ENCODE results near the gene MMP11. TPM values are rescaled to one million over a fixed set of nuclear protein-coding genes. Genes with fewer than 3 reads are reported as not detected.

Gene MMP11
- total RNA-seq, 1 donor from 2014 or later = 0.70 TPM

GRCh38 chr22:23828800-23829680 lies 56.4 kb downstream of the MMP11 start:
- peaks cover 39% of the 10 kb centered on the region for H3K36me3 Mint-ChIP-seq (ENCODE audit: low read depth)
- H3K27ac Mint-ChIP-seq = peak overlapping the region; percentile 65

GRCh38 chr22:23829845-23830372 lies 57.3 kb downstream of the MMP11 start:
- no peak for DNase-seq
- Mint-ChIP-seq H3K27me3 (no peaks in the 10 kb centered on the region), H3K4me1 (peaks cover 16% of the 10 kb centered on the region), H3K9me3 (no peaks in the 10 kb centered on the region), H3K27ac (peak overlapping the region; percentile 2), H3K4me3 (no peak overlapping the region), H3K36me3 (ENCODE audit: low read depth) (peaks cover 35% of the 10 kb centered on the region)
- intact Hi-C loops (cut with micrococcal nuclease) = loop anchor here (10.0 kb wide), 1 partner anchor 115 kb away; no protein-coding TSS in a partner anchor

More at GRCh38 chr22:23828800-23829680, 56.4 kb downstream of the MMP11 start:
- Mint-ChIP-seq H3K9me3 (no peaks in the 10 kb centered on the region), H3K27me3 (no peaks in the 10 kb centered on the region), H3K4me1 (peaks cover 16% of the 10 kb centered on the region), H3K4me3 (no peak overlapping the region)
- intact Hi-C loops (cut with micrococcal nuclease) = no loop called here
- DNase-seq = no peak

GRCh38 chr22:23831261-23831660 lies 58.6 kb downstream of the MMP11 start:
- no peak overlapping the region for H3K4me3 Mint-ChIP-seq
- intact Hi-C loops (cut with micrococcal nuclease) = loop anchor here (10.0 kb wide), 1 partner anchor 116 kb away; no protein-coding TSS in a partner anchor
- peaks cover 8% of the 10 kb centered on the region for H3K4me1 Mint-ChIP-seq
- no peak for DNase-seq
- H3K27me3 Mint-ChIP-seq = no peaks in the 10 kb centered on the region
- H3K36me3 Mint-ChIP-seq (ENCODE audit: low read depth) = peaks cover 30% of the 10 kb centered on the region
- H3K27ac Mint-ChIP-seq = no peak overlapping the region
- H3K9me3 Mint-ChIP-seq = no peaks in the 10 kb centered on the region

GRCh38 chr22:23831781-23832180 lies 59.1 kb downstream of the MMP11 start:
- intact Hi-C loops (cut with micrococcal nuclease) = loop anchor here (10.0 kb wide), 1 partner anchor 117 kb away; no protein-coding TSS in a partner anchor
- no peaks in the 10 kb centered on the region for H3K27me3 Mint-ChIP-seq
- no peaks in the 10 kb centered on the region for H3K9me3 Mint-ChIP-seq
- H3K4me1 Mint-ChIP-seq = peaks cover 5% of the 10 kb centered on the region
- H3K4me3 Mint-ChIP-seq = no peak overlapping the region
- H3K27ac Mint-ChIP-seq = no peak overlapping the region
- DNase-seq = no peak
- H3K36me3 Mint-ChIP-seq (ENCODE audit: low read depth) = peaks cover 30% of the 10 kb centered on the region

- intact Hi-C loops (cut with micrococcal nuclease) = loop anchor here (10.0 kb wide), 1 partner anchor 118 kb away; no protein-coding TSS in a partner anchor
- peaks cover 27% of the 10 kb centered on the region for H3K36me3 Mint-ChIP-seq (ENCODE audit: low read depth)
- no peak overlapping the region for H3K4me3 Mint-ChIP-seq
- H3K27me3 Mint-ChIP-seq = no peaks in the 10 kb centered on the region
- no peaks in the 10 kb centered on the region for H3K9me3 Mint-ChIP-seq
- no peak overlapping the region for H3K27ac Mint-ChIP-seq
- H3K4me1 Mint-ChIP-seq = peaks cover 7% of the 10 kb centered on the region
- no peak for DNase-seq
Observed at GRCh38 chr22:23832226-23833016, 59.8 kb downstream of the MMP11 start.

GRCh38 chr22:23833017-23833751 lies 60.5 kb downstream of the MMP11 start:
- H3K4me1 Mint-ChIP-seq = peaks cover 12% of the 10 kb centered on the region
- intact Hi-C loops (cut with micrococcal nuclease) = loop anchor here (10.0 kb wide), 1 partner anchor 118 kb away; no protein-coding TSS in a partner anchor
- no peak overlapping the region for H3K4me3 Mint-ChIP-seq

More at GRCh38 chr22:23833017-23833751, 60.5 kb downstream of the MMP11 start:
- H3K9me3 Mint-ChIP-seq = no peaks in the 10 kb centered on the region
- no peak for DNase-seq
- peaks cover 25% of the 10 kb centered on the region for H3K36me3 Mint-ChIP-seq (ENCODE audit: low read depth)
- H3K27ac Mint-ChIP-seq = no peak overlapping the region
- no peaks in the 10 kb centered on the region for H3K27me3 Mint-ChIP-seq

Other genes with a start within 250 kb of the MMP11 start
- gene IGLL1, start 192.6 kb upstream of the MMP11 start, total RNA-seq = not detected in 2 replicates
- 0.24 and 0.61 TPM in 2 replicates for gene DRICH1, start 140.5 kb upstream of the MMP11 start, total RNA-seq
- gene RGL4, start 81.8 kb upstream of the MMP11 start, total RNA-seq = 6.9 TPM in 2 replicates
- gene ZNF70, start 21.7 kb upstream of the MMP11 start, total RNA-seq = 2.5 and 2.6 TPM in 2 replicates
- not detected in 2 replicates for gene VPREB3, start 18.4 kb upstream of the MMP11 start, total RNA-seq
- gene C22orf15, start 9.9 kb upstream of the MMP11 start, total RNA-seq = 0.16 and 0.19 TPM in 2 replicates
- gene CHCHD10, start 4.9 kb upstream of the MMP11 start, total RNA-seq = 122 and 126 TPM in 2 replicates
- 89.9 and 92.2 TPM in 2 replicates for gene SMARCB1, start 14.1 kb downstream of the MMP11 start, total RNA-seq
- 13.4 and 14.8 TPM in 2 replicates for gene DERL3, start 66.2 kb downstream of the MMP11 start, total RNA-seq
- 8.0 and 9.3 TPM in 2 replicates for gene SLC2A11, start 85.0 kb downstream of the MMP11 start, total RNA-seq
- gene MIF, start 121.5 kb downstream of the MMP11 start, total RNA-seq = 1,352 and 1,382 TPM in 2 replicates
- gene GSTT2B, start 188.3 kb downstream of the MMP11 start, total RNA-seq = 0.36 TPM in 1 of 2 replicates, not detected in the other
- 5.0 TPM in 2 replicates for gene DDTL, start 194.0 kb downstream of the MMP11 start, total RNA-seq
- gene DDT, start 201.6 kb downstream of the MMP11 start, total RNA-seq = 106 and 108 TPM in 2 replicates
- 0.42 TPM in 1 of 2 replicates, not detected in the other for gene GSTT2, start 207.3 kb downstream of the MMP11 start, total RNA-seq
- gene GSTT4, start 232.6 kb downstream of the MMP11 start, total RNA-seq = not detected in 2 replicates
- 100 and 103 TPM in 2 replicates for gene CABIN1, start 238.5 kb downstream of the MMP11 start, total RNA-seq

Measured in activated CD4-positive, alpha-beta T cell treated with anti-CD3 and anti-CD28 coated beads, Interleukin-2, amount 10 ng/mL, durations not matched to agents 24 days and 14 days (primary cell).